Sigmoid colon (tissue), 7 donors: Measurements from ENCODE around the gene RAX2. TPM values are rescaled to one million over a fixed set of nuclear protein-coding genes. Genes with fewer than 3 reads are reported as not detected.
"Not testable (repeated sequence)": the region's sequence is repeated elsewhere in the genome, so short reads cannot be mapped to it uniquely, and the experiment has no call there.

Source experiments
- DNase-seq: peaks from one replicate; pipeline ENCODE4 v3.0.0-alpha.2; 2019
- H3K27ac ChIP-seq, 4 donors: fragments of 200-600 bp; sonication (generic); one replicate each; pipeline ENCODE4 v1.5.1; 2016 to 2019; ENCODE audit warnings: mild to moderate bottlenecking in 1 of 4
- H3K27me3 ChIP-seq, 3 donors: fragments of 200-600 bp; sonication (generic); one replicate each; pipeline ENCODE4 v1.5.1; 2019; ENCODE audit warnings: mild to moderate bottlenecking in 1 of 3
- H3K36me3 ChIP-seq, 4 donors: fragments of 200-600 bp; sonication (generic); one replicate each; pipeline ENCODE4 v1.5.1; 2016 to 2019
- H3K4me1 ChIP-seq, 4 donors: fragments of 200-600 bp; sonication (generic); one replicate each; pipeline ENCODE4 v1.5.1; 2017 to 2019
- H3K4me3 ChIP-seq, 4 donors: fragments of 200-600 bp; sonication (generic); one replicate each; pipeline ENCODE4 v1.5.1; 2017 to 2019; ENCODE audit warnings: mild to moderate bottlenecking in 2 of 4, moderate library complexity in 1 of 4
- H3K9me3 ChIP-seq, 4 donors: fragments of 200-600 bp in 3 of 4; sonication (generic) in 3 of 4; one replicate each; pipeline versions ENCODE4 v1.5.1 to v1.6.1; 2013 to 2019
- CTCF ChIP-seq, 4 experiments: fragments of 450-650 bp in 3 of 4; fragments of 200-600 bp in 1 of 4; IDR thresholded peaks; one replicate each; pipeline ENCODE4 v1.5.1; 2016 to 2019; ENCODE audit warnings: antibody characterized with exemption in 4 of 4, mild to moderate bottlenecking in 3 of 4, moderate library complexity in 2 of 4
- EP300 ChIP-seq, 4 donors: sonication (generic); formaldehyde crosslinking; IDR thresholded peaks; one replicate each; pipeline ENCODE4 v1.6.1; 2017; ENCODE audit warnings: antibody characterized with exemption in 4 of 4
- POLR2A ChIP-seq, 2 donors: fragments of 450-650 bp; IDR thresholded peaks; one replicate each; pipeline ENCODE4 v1.6.1; 2016; ENCODE audit warnings: antibody characterized with exemption in 2 of 2, mild to moderate bottlenecking in 2 of 2, moderate library complexity in 2 of 2
- POLR2AphosphoS5 ChIP-seq, 4 donors: sonication (generic); formaldehyde crosslinking; IDR thresholded peaks; one replicate each; pipeline ENCODE4 v1.6.1; 2017; ENCODE audit warnings: antibody characterized with exemption in 4 of 4
- WGBS, 2 donors: extraction: QIAGEN DNeasy Blood & Tissue Kit; methylation state at CpG; one replicate each; pipeline ENCODE4 v1.1.7; 2013; 5-methylcytosine and 5-hydroxymethylcytosine counted together
- intact Hi-C: fragments of 100-400 bp; cut with DNase I; formaldehyde crosslinking; loops from one replicate; pipeline ENCODE4 v1.15.1; 2023
- polyA plus RNA-seq, 3 donors: library from polyadenylated mRNA; stranded (reverse); fragments of 200-250 nt; gene quantifications; one replicate each; pipeline ENCODE4 v1.2.3, GENCODE V29; 2013
- total RNA-seq, 4 donors: library from RNA; depleted of rRNA; stranded (reverse); fragments of >200 nt; gene quantifications; one replicate each; pipeline ENCODE4 v1.1.0, GENCODE V29; 2016
- donor health status: healthy with polysubstance abuse.
- donor health status: Bipolar disorder and iron deficiency.
- donor health status: healthy.

The RAX2 gene
- total and polyA plus RNA-seq, 7 donors: not detected

DNA sequence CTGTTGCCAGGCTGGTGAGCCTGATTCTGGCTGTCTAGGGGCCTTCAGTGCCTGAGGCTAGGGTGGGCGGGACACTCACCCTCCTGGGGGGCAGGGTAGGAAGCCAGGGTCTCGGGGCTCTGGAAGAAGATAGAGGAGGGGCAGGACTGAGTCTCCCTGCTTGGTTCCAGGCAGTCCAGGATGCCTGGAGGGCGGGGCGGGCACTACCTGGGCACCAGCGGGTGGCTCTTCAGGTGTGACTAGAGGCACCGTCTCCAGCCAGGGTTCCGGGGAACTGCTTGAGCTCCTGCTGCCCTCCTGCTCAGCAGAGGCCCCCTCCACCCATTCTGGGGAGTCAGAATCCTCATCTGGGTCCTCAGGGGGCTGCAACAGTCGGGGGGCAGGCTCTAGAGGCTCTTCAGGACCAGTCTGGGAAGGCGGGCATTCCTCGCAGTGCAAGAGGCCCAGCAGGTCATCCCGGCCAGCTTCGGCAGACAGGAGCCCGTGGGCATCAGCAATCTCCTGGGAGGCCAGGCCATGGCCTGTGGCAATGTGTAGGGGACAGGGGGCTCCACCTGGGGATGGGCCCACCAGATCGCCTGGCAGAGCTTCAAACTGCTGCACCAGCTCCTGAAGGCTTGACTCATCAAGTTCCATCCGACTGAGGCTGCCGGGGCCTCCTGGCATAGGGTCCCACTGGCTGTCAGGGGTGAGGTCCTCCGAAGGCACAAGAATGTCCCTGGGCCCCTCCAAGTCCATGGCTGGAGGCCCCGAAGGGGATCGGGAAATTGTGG, 12.4 kb downstream of the RAX2 start:
- no peak for DNase-seq
- 88 to 91% methylated on average over 19 of the region's 19 CpGs for WGBS, 2 donors
- intact Hi-C loops: loop anchor here (5.0 kb wide), 2 partner anchors 92 to 213 kb away; partner anchors contain the start of gene DAPK3
- TF ChIP-seq EP300 (IDR thresholded peaks at IDR 0.05) (no peak), POLR2A (IDR thresholded peaks at IDR 0.05) (no peak), CTCF (IDR thresholded peaks at IDR 0.05) (no peak), POLR2AphosphoS5 (IDR thresholded peaks at IDR 0.05) (no peak)
- Histone ChIP-seq H3K36me3 (peaks cover 0 to 35% (median 6%) of the 10 kb centered on the region in 4 donors), H3K4me3 (no peak overlapping the region), H3K27ac (no peak overlapping the region), H3K27me3 (no peaks in the 10 kb centered on the region), H3K9me3 (no peaks in the 10 kb centered on the region), H3K4me1 (peaks cover 0 to 46% (median 37%) of the 10 kb centered on the region in 4 donors)

DNA sequence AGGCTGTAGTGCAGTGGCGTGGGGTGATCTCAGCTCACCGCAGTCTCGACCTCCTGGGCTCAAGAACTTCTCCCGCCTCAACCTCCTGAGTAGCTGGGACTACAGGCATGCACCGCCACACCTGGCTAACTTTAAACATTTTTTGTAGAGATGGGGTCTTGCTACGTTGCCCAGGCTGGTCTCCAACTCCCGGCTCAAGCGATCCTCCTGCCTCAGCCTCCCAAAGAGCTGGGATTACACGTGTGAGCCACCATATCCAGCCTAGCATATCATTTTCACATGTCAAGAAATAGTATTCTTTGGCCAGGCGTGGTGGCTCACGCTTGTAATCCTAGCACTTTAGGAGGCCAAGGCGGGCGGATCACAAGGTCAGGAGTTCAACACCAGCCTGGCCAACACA, 13.7 kb downstream of the RAX2 start:
- Histone ChIP-seq H3K4me1 (peaks cover 0 to 39% (median 32%) of the 10 kb centered on the region in 4 donors), H3K36me3 (peaks cover 0 to 46% (median 12%) of the 10 kb centered on the region in 4 donors)
- DNase-seq, H3K27me3 ChIP-seq, intact Hi-C loops, H3K9me3 ChIP-seq, H3K27ac ChIP-seq, H3K4me3 ChIP-seq: not testable (repeated sequence)
- 96 to 97% methylated on average over 13 of the region's 13 CpGs for WGBS, 2 donors

- intact Hi-C loops, H3K27ac ChIP-seq, H3K9me3 ChIP-seq, DNase-seq, H3K27me3 ChIP-seq, H3K4me3 ChIP-seq: not testable (repeated sequence)
- Histone ChIP-seq H3K4me1 (peaks cover 0 to 35% (median 30%) of the 10 kb centered on the region in 4 donors), H3K36me3 (peaks cover under 1 to 51% (median 15%) of the 10 kb centered on the region in 4 donors)
- WGBS, 2 donors: 96 to 97% methylated on average over 7 of the region's 7 CpGs
Observed at GRCh38 chr19:3757705-3758104, 14.3 kb downstream of the RAX2 start.

DNA sequence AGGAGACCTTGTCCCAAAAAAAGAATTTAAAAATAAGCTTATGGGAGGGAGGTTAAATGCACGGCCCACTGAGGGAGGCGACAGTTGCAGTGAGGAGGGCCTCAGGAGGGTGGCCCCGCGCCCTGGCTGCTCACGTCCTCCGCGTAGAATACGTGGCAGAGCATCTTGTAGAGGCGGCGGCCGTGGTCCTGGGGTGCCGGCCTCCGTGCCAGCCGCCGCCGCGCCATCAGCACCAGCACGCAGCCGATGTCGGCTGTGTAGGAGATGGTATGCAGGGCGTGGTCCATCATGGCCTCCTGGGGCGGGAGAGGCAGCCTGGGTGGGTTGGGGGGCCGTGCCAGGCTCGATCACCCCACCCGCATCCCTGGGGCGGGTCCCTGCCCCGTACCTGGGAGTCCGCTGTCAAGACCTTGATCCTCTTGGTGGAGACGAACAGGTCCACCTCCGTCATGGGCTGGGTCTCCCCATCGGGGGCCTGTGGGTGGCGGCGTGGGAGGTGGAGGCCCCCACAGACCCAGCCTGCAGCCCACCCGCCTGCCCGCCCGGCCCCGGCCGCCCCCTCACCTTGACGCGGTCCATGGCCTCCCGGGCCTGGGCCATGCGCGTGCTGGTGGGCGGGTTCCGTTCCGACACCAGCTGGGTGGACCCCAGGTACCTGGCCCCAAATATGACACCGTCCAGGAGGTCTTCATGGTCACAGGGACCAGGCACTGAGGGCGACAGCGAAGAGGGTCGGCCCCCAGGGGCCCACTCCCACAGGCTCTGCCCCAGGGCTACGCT, 18.2 kb downstream of the RAX2 start:
- H3K36me3 ChIP-seq: peaks cover 11 to 73% (median 33%) of the 10 kb centered on the region in 4 donors
- no peak for DNase-seq

DNA sequence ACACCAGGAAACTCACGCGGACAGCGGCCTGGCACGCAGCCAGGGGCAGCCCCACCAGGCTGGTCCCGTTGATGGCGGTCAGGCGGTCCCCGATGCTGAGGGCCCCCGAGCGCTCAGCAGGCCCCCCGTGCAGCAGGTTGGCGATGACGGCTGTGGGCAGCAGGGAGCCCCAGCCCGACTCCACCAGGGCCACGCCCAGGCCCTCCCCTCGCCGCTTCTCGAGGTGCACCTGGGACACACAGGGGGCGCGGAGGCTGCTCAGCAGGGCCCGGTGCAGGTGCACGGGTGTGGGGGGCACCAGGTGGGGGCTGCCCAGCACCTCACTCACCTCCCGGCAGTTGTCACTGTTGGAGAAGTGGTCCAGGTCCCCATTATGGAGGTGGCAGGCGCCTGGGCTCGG, 19.5 kb downstream of the RAX2 start:
- WGBS, 2 donors: 81 to 90% methylated on average over 25 of the region's 25 CpGs
- intact Hi-C loops: no loop called here

More for the DNA sequence above, 18.2 kb downstream of the RAX2 start:
- TF ChIP-seq CTCF (IDR thresholded peaks at IDR 0.05) (no peak), POLR2AphosphoS5 (IDR thresholded peaks at IDR 0.05) (no peak), POLR2A (IDR thresholded peaks at IDR 0.05) (no peak)
- H3K27ac ChIP-seq: no peak overlapping the region
- no peak overlapping the region for H3K4me3 ChIP-seq
- H3K4me1 ChIP-seq: peaks cover 0 to 3% (median 1%) of the 10 kb centered on the region in 4 donors
- H3K27me3 ChIP-seq: no peaks in the 10 kb centered on the region
- 95 to 96% methylated on average over 51 of the region's 51 CpGs for WGBS, 2 donors
- intact Hi-C loops: no loop called here
- no peaks in the 10 kb centered on the region for H3K9me3 ChIP-seq

More for the DNA sequence above, 19.5 kb downstream of the RAX2 start:
- H3K36me3 ChIP-seq: peaks cover 11 to 59% (median 32%) of the 10 kb centered on the region in 4 donors
- no peaks in the 10 kb centered on the region for H3K9me3 ChIP-seq
- no peak overlapping the region for H3K4me3 ChIP-seq
- no peak overlapping the region for H3K27ac ChIP-seq
- DNase-seq: no peak
- H3K27me3 ChIP-seq: peaks cover 0 to 6% (median 0%) of the 10 kb centered on the region in 3 donors
- no peaks in the 10 kb centered on the region for H3K4me1 ChIP-seq
- no peak for TF ChIP-seq CTCF (IDR thresholded peaks at IDR 0.05)
- TF ChIP-seq POLR2AphosphoS5 (IDR thresholded peaks at IDR 0.05): no peak
